ENCODE data around the gene IL5.
A peak's percentile ranks its signal among the peaks of the same experiment; 100 is the strongest.
"Not testable (repeated sequence)": the region's sequence is repeated elsewhere in the genome, so short reads cannot be mapped to it uniquely, and the experiment has no call there.

Gene IL5

DNA sequence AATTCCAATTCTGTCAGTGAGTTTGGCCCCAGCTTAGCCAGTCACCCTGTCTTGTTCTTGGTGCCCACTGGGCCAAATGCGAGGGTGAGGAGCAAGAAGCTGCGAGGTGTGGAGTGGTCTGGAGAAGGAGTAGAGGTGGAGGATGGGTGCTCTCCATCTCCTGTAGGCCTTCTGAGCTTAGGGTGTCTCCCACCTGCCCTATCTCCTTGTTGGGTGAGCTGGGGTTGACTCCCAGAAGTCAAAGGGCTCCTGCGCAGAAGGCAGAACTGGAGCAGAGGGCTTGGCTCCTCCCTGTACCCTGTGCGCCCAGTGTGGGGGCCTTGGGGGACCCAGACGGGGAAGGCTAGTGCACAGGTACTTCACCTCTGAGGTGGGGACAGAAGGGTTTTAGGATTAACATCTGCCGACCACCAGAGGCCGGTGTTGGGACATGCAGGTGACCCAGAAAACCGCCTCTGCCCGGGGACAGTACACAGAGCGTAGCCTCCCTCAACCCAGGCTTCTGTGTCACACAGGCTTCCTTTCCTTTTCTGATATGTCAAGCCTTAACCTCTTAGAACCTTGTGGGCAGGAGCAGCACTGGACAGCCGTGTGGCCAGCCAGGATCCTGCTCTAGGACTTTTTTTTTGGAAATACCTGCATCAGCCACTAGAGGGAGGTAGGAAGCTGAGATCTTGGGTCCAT is 16.9 kb downstream of the IL5 start:
- H3K4me3 ChIP-seq (ENCODE audit: low read length): peak overlapping the region; percentile 47
- no peaks in the 10 kb centered on the region for H3F3A ChIP-seq (ENCODE audit: control insufficient read depth, insufficient read depth)
- H3K9me2 ChIP-seq (replicated peaks; ENCODE audit: control insufficient read depth, low read length): no peaks in the 10 kb centered on the region
- no peaks in the 10 kb centered on the region for H3K79me2 ChIP-seq (ENCODE audit: control insufficient read depth, low read length)
- H3K4me1 ChIP-seq (ENCODE audit: control insufficient read depth, low read length): peaks cover 24% of the 10 kb centered on the region
- TF ChIP-seq EZH2phosphoT487 (IDR thresholded peaks at IDR 0.05; ENCODE audit: borderline replicate concordance, low read length): no peak
- TF ChIP-seq, protein P1, sequence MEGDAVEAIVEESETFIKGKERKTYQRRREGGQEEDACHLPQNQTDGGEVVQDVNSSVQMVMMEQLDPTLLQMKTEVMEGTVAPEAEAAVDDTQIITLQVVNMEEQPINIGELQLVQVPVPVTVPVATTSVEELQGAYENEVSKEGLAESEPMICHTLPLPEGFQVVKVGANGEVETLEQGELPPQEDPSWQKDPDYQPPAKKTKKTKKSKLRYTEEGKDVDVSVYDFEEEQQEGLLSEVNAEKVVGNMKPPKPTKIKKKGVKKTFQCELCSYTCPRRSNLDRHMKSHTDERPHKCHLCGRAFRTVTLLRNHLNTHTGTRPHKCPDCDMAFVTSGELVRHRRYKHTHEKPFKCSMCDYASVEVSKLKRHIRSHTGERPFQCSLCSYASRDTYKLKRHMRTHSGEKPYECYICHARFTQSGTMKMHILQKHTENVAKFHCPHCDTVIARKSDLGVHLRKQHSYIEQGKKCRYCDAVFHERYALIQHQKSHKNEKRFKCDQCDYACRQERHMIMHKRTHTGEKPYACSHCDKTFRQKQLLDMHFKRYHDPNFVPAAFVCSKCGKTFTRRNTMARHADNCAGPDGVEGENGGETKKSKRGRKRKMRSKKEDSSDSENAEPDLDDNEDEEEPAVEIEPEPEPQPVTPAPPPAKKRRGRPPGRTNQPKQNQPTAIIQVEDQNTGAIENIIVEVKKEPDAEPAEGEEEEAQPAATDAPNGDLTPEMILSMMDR (IDR thresholded peaks at IDR 0.05; ENCODE audit: low read depth, low read length, poor library complexity, severe bottlenecking): peak; percentile 99
- peaks cover 13% of the 10 kb centered on the region for H3K27me3 ChIP-seq (ENCODE audit: control insufficient read depth, low read length)
- H3K27ac ChIP-seq (ENCODE audit: low read depth, low read length): no peak overlapping the region
- peak overlapping the region; percentile 69 for H3K4me2 ChIP-seq (ENCODE audit: low read length)
- no peaks in the 10 kb centered on the region for H3K36me3 ChIP-seq (ENCODE audit: control insufficient read depth, low read length)
- H3K9me3 ChIP-seq (ENCODE audit: control insufficient read depth, insufficient read depth, low read length): 0 out of 2 replicates have a peak, but pooled peaks cover 2% of the 10 kb centered on the region
- H4K20me1 ChIP-seq (ENCODE audit: control insufficient read depth, insufficient read depth, low read depth, low read length): no peaks in the 10 kb centered on the region

DNA sequence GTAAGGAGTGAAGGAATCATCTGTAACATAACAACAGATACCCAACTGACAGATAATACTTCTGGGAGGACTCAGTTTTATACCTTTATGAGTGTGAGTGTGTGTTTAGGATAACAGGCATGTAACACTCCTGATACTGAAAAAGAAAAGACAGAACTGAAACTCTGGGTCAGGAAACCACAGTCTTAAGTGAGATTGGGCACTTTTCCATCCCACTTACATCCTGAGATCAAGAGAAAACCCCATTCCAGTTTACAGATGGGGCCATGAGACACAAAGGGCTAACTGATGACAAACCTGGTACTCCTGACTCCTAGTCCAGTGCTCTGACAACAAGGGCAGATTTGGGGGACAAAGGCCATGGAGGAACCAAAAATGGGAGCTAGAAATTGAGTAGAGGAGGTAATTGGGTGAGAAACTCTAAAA is 18.0 kb downstream of the IL5 start:
- Histone ChIP-seq H3K4me2 (ENCODE audit: low read length) (peak overlapping the region; percentile 2; the same call in 1 of the 2 replicates), H3K36me3 (ENCODE audit: control insufficient read depth, low read length) (no peaks in the 10 kb centered on the region), H3K9me3 (ENCODE audit: control insufficient read depth, insufficient read depth, low read length) (peaks cover 2% of the 10 kb centered on the region; the same call in 1 of the 2 replicates), H3K9me2 (replicated peaks; ENCODE audit: control insufficient read depth, low read length) (no peaks in the 10 kb centered on the region), H3K27ac (ENCODE audit: low read depth, low read length) (no peak overlapping the region), H3K27me3 (ENCODE audit: control insufficient read depth, low read length) (peaks cover 10% of the 10 kb centered on the region), H3K4me3 (ENCODE audit: low read length) (no peak overlapping the region), H4K20me1 (ENCODE audit: control insufficient read depth, insufficient read depth, low read depth, low read length) (no peaks in the 10 kb centered on the region), H3K79me2 (ENCODE audit: control insufficient read depth, low read length) (no peaks in the 10 kb centered on the region), H3F3A (ENCODE audit: control insufficient read depth, insufficient read depth) (no peaks in the 10 kb centered on the region), H3K4me1 (ENCODE audit: control insufficient read depth, low read length) (peaks cover 24% of the 10 kb centered on the region)
- TF ChIP-seq, protein P1 (IDR thresholded peaks at IDR 0.05; ENCODE audit: low read depth, low read length, poor library complexity, severe bottlenecking): no peak
- no peak for TF ChIP-seq EZH2phosphoT487 (IDR thresholded peaks at IDR 0.05; ENCODE audit: borderline replicate concordance, low read length)

DNA sequence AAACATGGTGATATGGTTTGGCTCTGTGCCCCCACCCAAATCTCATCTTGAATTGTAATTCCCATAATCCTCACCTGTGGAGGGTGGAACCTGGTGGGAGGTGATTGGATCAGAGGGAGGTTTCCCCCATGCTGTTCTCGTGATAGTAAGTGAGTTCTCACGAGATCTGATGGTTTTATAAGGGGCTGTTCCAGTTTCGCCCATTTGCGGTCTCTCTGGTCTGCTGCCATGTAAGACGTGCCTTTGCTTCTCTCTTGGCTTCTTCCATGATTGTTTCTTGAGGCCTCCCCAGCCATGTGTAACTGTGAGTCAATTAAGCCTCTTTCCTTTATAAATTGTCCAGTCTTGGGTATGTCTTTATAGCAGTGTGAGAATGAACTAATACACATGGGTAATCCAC is 18.4 kb downstream of the IL5 start:
- not testable (repeated sequence) for H3K36me3 ChIP-seq (ENCODE audit: control insufficient read depth, low read length); H3K27me3 ChIP-seq (ENCODE audit: control insufficient read depth, low read length); H3K9me2 ChIP-seq (replicated peaks; ENCODE audit: control insufficient read depth, low read length); H4K20me1 ChIP-seq (ENCODE audit: control insufficient read depth, insufficient read depth, low read depth, low read length); H3K79me2 ChIP-seq (ENCODE audit: control insufficient read depth, low read length); H3F3A ChIP-seq (ENCODE audit: control insufficient read depth, insufficient read depth); H3K9me3 ChIP-seq (ENCODE audit: control insufficient read depth, insufficient read depth, low read length); H3K4me3 ChIP-seq (ENCODE audit: low read length); H3K27ac ChIP-seq (ENCODE audit: low read depth, low read length)
- Histone ChIP-seq H3K4me2 (ENCODE audit: low read length) (peak overlapping the region; percentile 2; the same call in 1 of the 2 replicates), H3K4me1 (ENCODE audit: control insufficient read depth, low read length) (peaks cover 24% of the 10 kb centered on the region)

DNA sequence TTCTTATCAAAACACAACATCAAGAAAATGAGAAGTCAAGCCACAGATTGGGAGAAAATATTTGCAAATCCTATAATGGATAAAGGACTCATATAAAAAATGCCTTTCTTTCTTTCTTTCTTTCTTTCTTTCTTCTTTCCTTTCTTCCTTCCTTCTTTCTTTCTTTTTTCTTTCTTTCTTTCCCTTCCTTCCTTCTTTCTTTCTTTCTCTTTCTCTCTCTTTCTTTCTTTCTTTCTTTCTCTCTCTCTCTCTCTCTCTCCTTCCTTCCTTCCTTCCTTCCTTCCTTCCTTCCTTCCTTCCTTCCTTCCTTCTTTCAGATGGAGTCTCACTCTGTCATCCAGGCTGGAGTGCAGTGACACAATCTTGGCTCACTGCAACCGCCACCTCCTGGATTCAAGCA is 21.3 kb downstream of the IL5 start:
- H4K20me1 ChIP-seq (ENCODE audit: control insufficient read depth, insufficient read depth, low read depth, low read length); H3K4me2 ChIP-seq (ENCODE audit: low read length); H3K9me2 ChIP-seq (replicated peaks; ENCODE audit: control insufficient read depth, low read length); H3K79me2 ChIP-seq (ENCODE audit: control insufficient read depth, low read length); H3K36me3 ChIP-seq (ENCODE audit: control insufficient read depth, low read length); H3K27ac ChIP-seq (ENCODE audit: low read depth, low read length); H3K4me3 ChIP-seq (ENCODE audit: low read length); H3F3A ChIP-seq (ENCODE audit: control insufficient read depth, insufficient read depth); H3K9me3 ChIP-seq (ENCODE audit: control insufficient read depth, insufficient read depth, low read length); H3K27me3 ChIP-seq (ENCODE audit: control insufficient read depth, low read length): not testable (repeated sequence)
- peaks cover 22% of the 10 kb centered on the region for H3K4me1 ChIP-seq (ENCODE audit: control insufficient read depth, low read length)

DNA sequence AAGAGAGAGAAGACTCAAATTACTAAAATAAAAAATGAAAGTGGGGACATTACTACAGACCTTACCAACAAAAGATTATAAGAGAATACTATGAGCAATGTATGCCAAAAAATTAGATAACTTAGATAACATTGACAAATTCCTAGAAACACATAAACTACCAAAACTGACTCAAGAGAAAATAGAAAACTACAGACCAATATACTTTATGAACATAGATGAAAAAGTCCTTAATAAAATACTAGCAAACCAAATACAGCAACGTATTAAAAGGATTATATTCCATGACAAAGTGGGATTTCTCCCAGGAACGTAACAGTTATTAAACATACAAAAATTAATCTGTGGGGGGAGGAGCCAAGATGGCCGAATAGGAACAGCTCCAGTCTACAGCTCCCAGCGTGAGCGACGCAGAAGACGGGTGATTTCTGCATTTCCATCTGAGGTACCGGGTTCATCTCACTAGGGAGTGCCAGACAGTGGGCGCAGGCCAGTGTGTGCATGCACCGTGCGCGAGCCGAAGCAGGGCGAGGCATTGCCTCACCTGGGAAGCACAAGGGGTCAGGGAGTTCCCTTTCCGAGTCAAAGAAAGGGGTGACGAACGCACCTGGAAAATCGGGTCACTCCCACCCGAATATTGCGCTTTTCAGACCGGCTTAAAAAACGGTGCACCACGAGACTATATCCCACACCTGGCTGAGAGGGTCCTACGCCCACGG is 29.5 kb downstream of the IL5 start:
- H3K9me3 ChIP-seq (ENCODE audit: control insufficient read depth, insufficient read depth, low read length); H3F3A ChIP-seq (ENCODE audit: control insufficient read depth, insufficient read depth); H3K9me2 ChIP-seq (replicated peaks; ENCODE audit: control insufficient read depth, low read length); H3K4me2 ChIP-seq (ENCODE audit: low read length); H3K27ac ChIP-seq (ENCODE audit: low read depth, low read length); H3K36me3 ChIP-seq (ENCODE audit: control insufficient read depth, low read length); H3K27me3 ChIP-seq (ENCODE audit: control insufficient read depth, low read length); H3K79me2 ChIP-seq (ENCODE audit: control insufficient read depth, low read length); H3K4me1 ChIP-seq (ENCODE audit: control insufficient read depth, low read length); H3K4me3 ChIP-seq (ENCODE audit: low read length); H4K20me1 ChIP-seq (ENCODE audit: control insufficient read depth, insufficient read depth, low read depth, low read length): not testable (repeated sequence)
